Stimulated activated CD4-positive, alpha-beta T cell treated with anti-CD3 and anti-CD28 coated beads, Interleukin-12 subunit alpha, Interleukin-12 subunit beta, amount 100 ng/mL, for 4 hours (primary cell): ENCODE measurements around the gene NANOGP8.
"Not testable (repeated sequence)": the region's sequence is repeated elsewhere in the genome, so short reads cannot be mapped to it uniquely, and the experiment has no call there.

Source experiments
- DNase-seq: peaks from one replicate; pipeline ENCODE4 v3.0.0-alpha.2; 2020

The NANOGP8 gene

GRCh38 chr15:35085176-35085919 lies at the start of gene NANOGP8:
TSS of gene NANOGP8 (minus strand) at chr15:35085295. CDS start at chr15:35085110, 185 bp downstream.
- DNase-seq, result not testable (repeated sequence)

GRCh38 chr15:35134299-35134698 lies 49.2 kb upstream of the NANOGP8 start:
- no peak for DNase-seq

GRCh38 chr15:35130245-35130644 lies 45.1 kb upstream of the NANOGP8 start:
- no peak for DNase-seq

GRCh38 chr15:35129361-35129760 lies 44.3 kb upstream of the NANOGP8 start:
- no peak for DNase-seq

GRCh38 chr15:35127717-35128116 lies 42.6 kb upstream of the NANOGP8 start:
- no peak for DNase-seq

- DNase-seq, result no peak
Measured at GRCh38 chr15:35126236-35126635, 41.1 kb upstream of the NANOGP8 start.

GRCh38 chr15:35123743-35124142 lies 38.6 kb upstream of the NANOGP8 start:
- no peak for DNase-seq

GRCh38 chr15:35121611-35122359 lies 36.7 kb upstream of the NANOGP8 start:
- no peak for DNase-seq

GRCh38 chr15:35120173-35120572 lies 35.1 kb upstream of the NANOGP8 start:
- DNase-seq, result no peak

GRCh38 chr15:35118960-35119359 lies 33.9 kb upstream of the NANOGP8 start:
- no peak for DNase-seq

- no peak for DNase-seq
Measured at GRCh38 chr15:35117543-35118265, 32.6 kb upstream of the NANOGP8 start.

GRCh38 chr15:35115155-35115725 lies 30.1 kb upstream of the NANOGP8 start:
- no peak for DNase-seq

GRCh38 chr15:35112346-35112745 lies 27.3 kb upstream of the NANOGP8 start:
- DNase-seq, result no peak

- no peak for DNase-seq
Measured at GRCh38 chr15:35111861-35112260, 26.8 kb upstream of the NANOGP8 start.

- DNase-seq, result no peak
Measured at GRCh38 chr15:35108453-35108852, 23.4 kb upstream of the NANOGP8 start.

GRCh38 chr15:35107561-35107960 lies 22.5 kb upstream of the NANOGP8 start:
- no peak for DNase-seq

- DNase-seq, result no peak
Measured at GRCh38 chr15:35107122-35107521, 22.0 kb upstream of the NANOGP8 start.

GRCh38 chr15:35104526-35105147 lies 19.5 kb upstream of the NANOGP8 start:
- no peak for DNase-seq

- DNase-seq, result no peak
Measured at GRCh38 chr15:35102186-35102585, 17.1 kb upstream of the NANOGP8 start.

- no peak for DNase-seq
Measured at GRCh38 chr15:35101335-35101734, 16.2 kb upstream of the NANOGP8 start.

GRCh38 chr15:35098737-35099136 lies 13.6 kb upstream of the NANOGP8 start:
- no peak for DNase-seq

GRCh38 chr15:35095941-35096340 lies 10.8 kb upstream of the NANOGP8 start:
- DNase-seq, result no peak

GRCh38 chr15:35092846-35093245 lies 7.8 kb upstream of the NANOGP8 start:
- DNase-seq, result no peak
